ENCODE results near the gene IRAK2. TPM values are rescaled to one million over a fixed set of nuclear protein-coding genes. Genes with fewer than 3 reads are reported as not detected.

The IRAK2 gene
- total RNA-seq, 1 experiment from 2014 or later = 25.1 TPM

- Histone ChIP-seq H3K4me3 (ENCODE audit: low read depth in 2 of 2, low read length in 2 of 2) (no peak overlapping the region), H3K27ac (ENCODE audit: low read length) (no peak overlapping the region), H3K4me1 (ENCODE audit: control insufficient read depth, insufficient read depth, low read length) (no peaks in the 10 kb centered on the region), H3K27me3 (ENCODE audit: control insufficient read depth, insufficient read depth, low read length) (no peaks in the 10 kb centered on the region), H3K36me3 (ENCODE audit: control insufficient read depth, insufficient read depth, low read length) (peaks cover 9% of the 10 kb centered on the region; the same call in 1 of the 2 replicates), H3K9me3 (ENCODE audit: control insufficient read depth, insufficient read depth, low read depth, low read length) (no peaks in the 10 kb centered on the region)
- in situ Hi-C loops (cut with HindIII; ENCODE audit: low pct_unique_long_range_greater_than_20kb, low sequenced_read_pairs) (no loop called here), intact Hi-C loops (cut with micrococcal nuclease; ENCODE audit: unreplicated experiment) (no loop called here)
- no peak for DNase-seq (ENCODE audit: low read depth, low spot score)
- ChIA-PET POLR2A (no interaction called here), CTCF (interaction anchor here (1.6 kb wide), 1 partner anchor 16 kb away, joined by 3 read pairs; no protein-coding TSS in a partner anchor)
- BruUV-seq (replicated peaks) = no TSS peak
- ATAC-seq = no peak
- TF ChIP-seq REST (IDR thresholded peaks at IDR 0.05; ENCODE audit: insufficient read depth in 1 of 2, low read depth in 2 of 2, low read length in 1 of 2) (no peak), POLR2AphosphoS5 (IDR thresholded peaks at IDR 0.05; ENCODE audit: low read depth, low read length) (no peak)
Measured at GRCh38 chr3:10285272-10286132, 120.8 kb downstream of the IRAK2 start.

GRCh38 chr3:10286133-10286524 is 121.4 kb downstream of the IRAK2 start:
- Histone ChIP-seq H3K4me3 (ENCODE audit: low read depth in 2 of 2, low read length in 2 of 2) (no peak overlapping the region), H3K27me3 (ENCODE audit: control insufficient read depth, insufficient read depth, low read length) (no peaks in the 10 kb centered on the region), H3K9me3 (ENCODE audit: control insufficient read depth, insufficient read depth, low read depth, low read length) (no peaks in the 10 kb centered on the region), H3K36me3 (ENCODE audit: control insufficient read depth, insufficient read depth, low read length) (peaks cover 9% of the 10 kb centered on the region; the same call in 1 of the 2 replicates), H3K27ac (ENCODE audit: low read length) (no peak overlapping the region), H3K4me1 (ENCODE audit: control insufficient read depth, insufficient read depth, low read length) (no peaks in the 10 kb centered on the region)
- DNase-seq (ENCODE audit: low read depth, low spot score) = no peak
- no peak for TF ChIP-seq CTCF (IDR thresholded peaks at IDR 0.05)
- CTCF ChIA-PET = interaction anchor here (1.6 kb wide), 1 partner anchor 17 kb away, joined by 3 read pairs; no protein-coding TSS in a partner anchor
- intact Hi-C loops (cut with micrococcal nuclease; ENCODE audit: unreplicated experiment) (no loop called here), in situ Hi-C loops (cut with HindIII; ENCODE audit: low pct_unique_long_range_greater_than_20kb, low sequenced_read_pairs) (no loop called here)
- POLR2A ChIA-PET = no interaction called here
- BruUV-seq (replicated peaks) = no TSS peak
- ATAC-seq = no peak

- BruUV-seq (replicated peaks) = no TSS peak
- no peaks in the 10 kb centered on the region for H3K9me3 ChIP-seq (ENCODE audit: control insufficient read depth, insufficient read depth, low read depth, low read length)
- intact Hi-C loops (cut with micrococcal nuclease; ENCODE audit: unreplicated experiment) = no loop called here
- in situ Hi-C loops (cut with HindIII; ENCODE audit: low pct_unique_long_range_greater_than_20kb, low sequenced_read_pairs) = no loop called here
- ChIA-PET CTCF (interaction anchor here (1.6 kb wide), 1 partner anchor 17 kb away, joined by 3 read pairs; no protein-coding TSS in a partner anchor), POLR2A (no interaction called here)
- peak; percentile 71 for TF ChIP-seq CTCF (IDR thresholded peaks at IDR 0.05)
- TF ChIP-seq REST (IDR thresholded peaks at IDR 0.05; ENCODE audit: insufficient read depth in 1 of 2, low read depth in 2 of 2, low read length in 1 of 2) = no peak
- peak; percentile 13 for DNase-seq (ENCODE audit: low read depth, low spot score)
- no peaks in the 10 kb centered on the region for H3K27me3 ChIP-seq (ENCODE audit: control insufficient read depth, insufficient read depth, low read length)
- no peak overlapping the region for H3K27ac ChIP-seq (ENCODE audit: low read length)
- no peaks in the 10 kb centered on the region for H3K4me1 ChIP-seq (ENCODE audit: control insufficient read depth, insufficient read depth, low read length)
- no peak overlapping the region for H3K4me3 ChIP-seq (ENCODE audit: low read depth in 2 of 2, low read length in 2 of 2)
- peaks cover 9% of the 10 kb centered on the region; the same call in 1 of the 2 replicates for H3K36me3 ChIP-seq (ENCODE audit: control insufficient read depth, insufficient read depth, low read length)
- ATAC-seq = peak; percentile 75
Measured at GRCh38 chr3:10286596-10287295, 122.0 kb downstream of the IRAK2 start.

Data from Panc1 (cell line).